ENCODE results near the gene KCTD10. TPM values are rescaled to one million over a fixed set of nuclear protein-coding genes. Genes with fewer than 3 reads are reported as not detected.
"Not testable (repeated sequence)": the region's sequence is repeated elsewhere in the genome, so short reads cannot be mapped to it uniquely, and the experiment has no call there.

Gene KCTD10
- polyA plus RNA-seq, 6 donors from 2014 or later = 15.6 to 19.8 (median 17.1) TPM

DNA sequence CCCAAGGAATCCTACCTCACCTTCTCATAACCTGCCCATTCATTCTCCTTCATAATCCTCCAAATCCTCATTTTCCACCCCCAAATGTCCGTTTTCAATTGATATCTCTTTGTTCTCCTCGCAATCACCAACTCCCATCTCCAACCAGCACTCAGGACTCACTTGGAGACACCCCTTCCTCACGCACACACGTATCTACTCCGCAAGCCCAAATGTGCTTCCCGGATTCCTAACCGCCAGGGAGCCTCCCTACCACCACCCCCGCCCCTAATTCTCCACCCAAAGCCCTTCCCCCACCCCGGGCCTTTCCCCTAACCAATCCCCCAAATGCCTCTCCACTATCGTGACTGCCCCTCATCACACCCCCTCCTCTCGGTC lies 304 bp downstream of the KCTD10 start:
- no peaks in the 10 kb centered on the region for H3K36me3 Mint-ChIP-seq
- H3K27me3 Mint-ChIP-seq = no peaks in the 10 kb centered on the region
- H3K9me3 Mint-ChIP-seq = no peaks in the 10 kb centered on the region
- peaks cover 29 to 53% (median 31%) of the 10 kb centered on the region in 3 donors for H3K4me1 Mint-ChIP-seq
- peak overlapping the region; percentile 96 to 99 (median 98) for H3K27ac Mint-ChIP-seq
- H3K4me3 Mint-ChIP-seq = peak overlapping the region; percentile 96 to 99 (median 97)
- DNase-seq (no peak), ATAC-seq (ENCODE audit: low read depth in 2 of 2) (no peak)

DNA sequence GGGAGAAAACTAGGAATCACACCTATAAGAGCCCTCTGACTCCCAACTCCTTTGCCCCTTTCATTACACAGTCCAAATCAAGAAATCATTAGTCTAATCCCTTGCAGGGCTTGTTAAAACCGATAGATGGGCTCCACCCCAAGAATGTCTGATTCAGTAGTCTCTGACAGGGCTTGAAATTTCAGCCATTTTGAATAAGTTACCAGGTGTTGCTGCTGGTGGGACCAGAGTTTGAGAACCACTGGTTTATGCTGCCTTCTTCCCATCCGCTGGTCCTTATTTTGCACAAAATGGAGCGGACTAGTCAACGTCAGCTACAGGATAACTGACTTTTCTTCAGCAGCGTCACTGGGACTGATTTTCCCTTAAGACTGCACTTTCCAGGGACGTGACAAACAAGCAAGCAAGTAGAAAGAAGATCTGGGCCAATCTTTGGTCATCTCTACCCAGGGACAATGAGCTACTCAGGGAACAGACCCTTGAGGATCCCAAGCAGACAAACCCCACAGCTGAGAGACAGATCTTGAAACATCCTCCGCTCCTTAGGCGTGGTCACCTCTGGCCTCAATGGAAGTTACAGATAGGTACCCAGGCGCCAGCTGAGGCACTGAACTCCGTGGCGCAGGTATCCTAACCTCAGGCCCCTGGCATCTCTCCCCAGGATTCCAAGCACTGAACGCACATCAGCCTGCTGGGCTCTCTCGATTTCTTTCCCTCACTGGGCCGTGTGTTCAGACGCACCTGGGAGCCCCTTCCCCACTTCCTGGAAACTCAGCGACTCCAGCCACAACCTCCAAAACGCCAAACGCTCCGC lies 900 bp downstream of the KCTD10 start:
- no peak for DNase-seq
- H3K4me1 Mint-ChIP-seq = peaks cover 29 to 53% (median 31%) of the 10 kb centered on the region in 3 donors
- peak overlapping the region; percentile 96 to 99 (median 97) for H3K4me3 Mint-ChIP-seq
- H3K27me3 Mint-ChIP-seq = no peaks in the 10 kb centered on the region
- H3K36me3 Mint-ChIP-seq = no peaks in the 10 kb centered on the region
- peak overlapping the region in 5 of 6 donors; percentile 58 to 99 (median 96) for H3K27ac Mint-ChIP-seq
- H3K9me3 Mint-ChIP-seq = no peaks in the 10 kb centered on the region
- ATAC-seq (ENCODE audit: low read depth in 2 of 2) = no peak

DNA sequence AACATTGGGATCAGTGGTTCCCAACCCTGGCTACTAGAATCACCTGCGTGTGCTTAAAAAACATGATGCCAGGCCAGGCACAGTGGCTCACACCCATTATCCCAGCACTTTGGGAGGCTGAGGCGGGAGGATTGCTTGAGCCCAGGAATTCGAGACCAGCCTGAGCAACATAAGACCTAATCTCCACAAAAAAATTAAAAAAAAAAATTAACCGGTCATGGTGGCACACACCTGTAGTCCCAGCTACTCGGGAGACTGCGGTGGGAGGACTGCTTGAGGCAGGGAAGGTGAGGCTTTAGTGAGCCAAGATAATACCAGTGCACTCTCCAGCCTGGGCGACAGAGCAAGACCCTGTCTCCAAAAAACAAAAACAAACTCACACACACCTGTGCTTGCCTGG lies 2.0 kb downstream of the KCTD10 start:
- Mint-ChIP-seq H3K4me1 (peaks cover 37 to 58% (median 40%) of the 10 kb centered on the region in 3 donors), H3K27me3 (no peaks in the 10 kb centered on the region), H3K36me3 (no peaks in the 10 kb centered on the region), H3K9me3 (no peaks in the 10 kb centered on the region), H3K27ac (peak overlapping the region in 1 of 6 donors; percentile 16), H3K4me3 (peak overlapping the region in 4 of 8 donors; percentile 15 to 97 (median 80))
- DNase-seq (no peak), ATAC-seq (ENCODE audit: low read depth in 2 of 2) (no peak)

DNA sequence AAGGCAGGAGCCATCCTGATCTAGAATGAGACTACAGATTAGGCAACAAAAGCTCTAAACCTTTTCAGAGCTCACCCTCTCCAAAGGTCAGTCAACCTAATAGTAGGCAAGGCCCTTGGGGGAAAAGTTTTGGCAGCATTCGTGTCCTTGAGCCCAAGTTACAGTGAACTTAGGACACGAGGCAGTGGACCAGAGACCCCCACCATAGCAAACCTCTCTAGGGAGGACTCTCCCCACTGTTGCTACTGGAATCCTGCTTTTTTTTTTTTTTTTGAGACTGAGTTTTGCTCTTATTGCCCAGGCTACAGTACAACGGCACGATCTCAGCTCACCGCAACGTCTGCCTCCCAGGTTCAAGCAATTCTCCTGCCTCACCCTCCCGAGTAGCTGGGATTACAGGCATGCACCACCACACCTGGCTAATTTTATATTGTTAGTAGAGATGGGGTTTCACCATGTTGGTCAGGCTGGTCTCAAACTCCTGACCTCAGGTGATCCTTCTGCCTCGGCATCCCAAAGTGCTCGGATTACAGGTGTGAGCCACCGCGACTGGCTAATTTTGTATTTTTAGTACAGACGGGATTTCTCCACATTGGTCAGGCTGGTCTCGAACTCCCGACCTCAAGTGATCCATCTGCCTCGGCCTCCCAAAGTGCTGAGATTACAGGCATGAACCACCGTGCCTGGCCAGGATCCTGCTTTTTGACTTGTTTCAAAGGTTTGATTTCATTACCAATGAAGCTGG lies 3.4 kb downstream of the KCTD10 start:
- not testable (repeated sequence) for DNase-seq; H3K36me3 Mint-ChIP-seq; H3K4me3 Mint-ChIP-seq; ATAC-seq (ENCODE audit: low read depth in 2 of 2); H3K27me3 Mint-ChIP-seq; H3K9me3 Mint-ChIP-seq; H3K27ac Mint-ChIP-seq
- peaks cover 34 to 50% (median 34%) of the 10 kb centered on the region in 3 donors for H3K4me1 Mint-ChIP-seq

DNA sequence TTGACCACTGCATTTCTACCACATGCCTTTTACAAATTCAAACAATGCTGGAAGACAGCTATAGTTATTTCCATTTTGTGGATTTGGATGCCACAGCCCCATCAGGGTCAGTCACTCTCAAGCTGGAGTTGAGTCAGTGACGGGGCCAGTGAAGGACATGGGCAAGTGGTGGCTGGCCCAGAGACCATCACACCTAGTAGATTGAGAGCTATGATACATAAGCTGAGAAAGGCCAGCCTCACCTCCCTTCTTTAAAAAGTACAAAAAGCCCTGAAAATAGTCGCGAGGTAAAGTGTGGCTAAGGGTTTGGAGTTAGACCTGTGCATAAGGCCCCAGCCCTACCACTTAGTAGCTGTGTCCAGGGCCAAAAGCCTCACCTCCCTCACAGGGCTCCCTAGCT lies 4.1 kb downstream of the KCTD10 start:
- Mint-ChIP-seq H3K27me3 (no peaks in the 10 kb centered on the region), H3K27ac (no peak overlapping the region), H3K36me3 (no peaks in the 10 kb centered on the region), H3K4me3 (no peak overlapping the region), H3K4me1 (peaks cover 33 to 48% (median 34%) of the 10 kb centered on the region in 3 donors), H3K9me3 (no peaks in the 10 kb centered on the region)
- ATAC-seq (ENCODE audit: low read depth in 2 of 2) = no peak
- DNase-seq = no peak

DNA sequence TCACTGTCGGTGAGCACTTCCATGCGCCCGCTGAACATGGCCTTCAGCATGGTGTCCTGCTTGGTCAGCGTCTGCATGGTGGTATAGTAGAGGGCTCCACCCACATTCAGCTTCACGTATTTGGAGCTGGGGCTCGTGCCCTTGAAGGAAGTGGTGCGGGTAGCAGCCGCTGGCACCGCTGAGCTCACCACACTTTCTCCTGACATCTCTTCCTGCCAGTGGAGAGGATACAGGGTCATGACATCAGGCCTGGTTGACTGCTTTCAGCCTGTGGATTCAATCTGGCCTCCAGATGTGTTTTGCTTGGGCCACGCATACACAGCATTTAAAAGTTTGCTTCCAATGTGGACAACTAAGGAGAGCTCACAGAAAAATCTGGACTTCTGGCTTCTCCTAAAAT lies 7.6 kb downstream of the KCTD10 start:
- no peak for ATAC-seq (ENCODE audit: low read depth in 2 of 2)
- H3K36me3 Mint-ChIP-seq = no peaks in the 10 kb centered on the region
- no peak for DNase-seq
- H3K4me1 Mint-ChIP-seq = peaks cover 19 to 30% (median 20%) of the 10 kb centered on the region in 3 donors
- no peak overlapping the region for H3K4me3 Mint-ChIP-seq
- H3K27me3 Mint-ChIP-seq = no peaks in the 10 kb centered on the region
- H3K9me3 Mint-ChIP-seq = no peaks in the 10 kb centered on the region
- H3K27ac Mint-ChIP-seq = no peak overlapping the region

DNA sequence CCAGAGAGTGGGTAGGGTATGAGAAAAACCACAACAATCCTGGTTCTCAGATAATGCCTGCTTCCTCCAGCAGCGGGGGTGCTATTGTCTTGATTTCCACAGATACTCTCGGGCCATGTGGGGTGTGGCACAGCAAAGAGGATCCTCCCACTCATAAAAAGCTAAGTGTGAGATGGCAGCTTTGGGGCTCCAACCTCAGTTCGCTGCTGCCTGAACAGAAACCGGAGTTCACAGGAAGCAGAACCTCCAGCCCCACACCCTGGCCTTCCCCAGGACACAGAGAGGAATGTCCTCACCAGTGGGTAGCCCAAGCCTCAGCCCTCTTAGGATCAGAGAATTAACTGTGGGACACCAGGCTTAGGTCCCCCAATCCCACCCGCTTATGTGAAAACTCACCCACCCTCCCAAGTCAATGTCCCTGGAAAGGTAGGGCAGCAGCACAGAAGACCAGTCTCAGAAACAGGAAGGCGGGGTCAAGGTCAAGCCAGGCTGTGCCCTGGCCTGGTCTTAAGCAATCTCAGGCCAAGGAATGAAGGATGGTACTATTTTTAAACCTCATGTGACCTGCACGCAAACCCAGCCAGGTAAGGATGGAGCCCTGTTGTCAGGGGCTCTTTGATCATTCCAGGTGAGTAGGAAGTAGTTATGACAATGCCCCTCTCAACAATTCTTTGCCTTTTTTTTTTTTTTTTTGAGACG lies 9.0 kb downstream of the KCTD10 start:
- H3K9me3 Mint-ChIP-seq = no peaks in the 10 kb centered on the region
- H3K4me3 Mint-ChIP-seq = no peak overlapping the region
- ATAC-seq (ENCODE audit: low read depth in 2 of 2) (no peak), DNase-seq (no peak)
- H3K27ac Mint-ChIP-seq = no peak overlapping the region
- H3K27me3 Mint-ChIP-seq = no peaks in the 10 kb centered on the region
- H3K4me1 Mint-ChIP-seq = peaks cover 29 to 41% (median 31%) of the 10 kb centered on the region in 3 donors
- no peaks in the 10 kb centered on the region for H3K36me3 Mint-ChIP-seq

DNA sequence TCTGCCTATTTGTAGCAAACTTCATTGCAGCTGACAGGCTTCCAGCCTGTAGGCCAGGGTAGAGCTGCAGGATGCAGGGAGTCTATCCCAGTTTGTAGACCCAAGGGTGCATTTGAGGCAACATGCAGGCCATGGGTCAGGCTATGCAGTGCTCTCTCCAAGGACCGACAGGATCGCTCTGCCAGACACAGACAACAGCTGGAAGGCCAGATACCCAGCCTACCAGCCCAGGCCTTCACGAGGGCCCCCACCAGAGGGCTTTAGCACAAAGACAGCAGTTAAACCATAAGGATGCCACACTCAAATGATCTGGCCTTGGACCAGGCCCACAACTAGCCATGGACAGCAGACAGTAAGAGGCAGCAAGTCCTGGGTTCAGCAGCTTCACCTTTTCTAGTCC lies 10.3 kb downstream of the KCTD10 start:
- DNase-seq (no peak), ATAC-seq (ENCODE audit: low read depth in 2 of 2) (no peak)
- no peaks in the 10 kb centered on the region for H3K27me3 Mint-ChIP-seq
- peaks cover 31 to 47% (median 41%) of the 10 kb centered on the region in 3 donors for H3K4me1 Mint-ChIP-seq
- H3K36me3 Mint-ChIP-seq = no peaks in the 10 kb centered on the region
- no peak overlapping the region for H3K27ac Mint-ChIP-seq
- H3K4me3 Mint-ChIP-seq = no peak overlapping the region
- H3K9me3 Mint-ChIP-seq = no peaks in the 10 kb centered on the region

DNA sequence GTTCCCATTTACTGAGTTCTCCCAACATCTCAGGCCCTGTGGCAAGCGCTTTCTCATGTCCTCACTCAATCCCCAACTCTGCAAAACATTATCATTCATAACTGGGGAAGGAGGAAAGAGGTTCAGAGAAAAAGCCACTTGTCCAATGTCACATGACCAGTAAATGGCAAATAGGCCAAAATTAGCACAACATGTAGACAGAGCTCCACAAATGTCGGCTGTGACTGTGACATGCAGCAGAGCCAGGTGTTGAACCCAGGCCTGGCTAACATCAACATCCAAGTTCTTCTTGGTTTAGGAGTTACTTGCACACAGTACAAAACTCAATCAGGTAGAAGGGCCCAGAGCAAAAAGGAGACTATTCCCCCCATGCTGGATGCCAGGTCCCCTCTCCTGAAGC lies 10.8 kb downstream of the KCTD10 start:
- Mint-ChIP-seq H3K4me1 (peaks cover 35 to 51% (median 46%) of the 10 kb centered on the region in 3 donors), H3K4me3 (no peak overlapping the region), H3K27me3 (no peaks in the 10 kb centered on the region), H3K27ac (peak overlapping the region in 1 of 6 donors; percentile 33), H3K36me3 (no peaks in the 10 kb centered on the region), H3K9me3 (no peaks in the 10 kb centered on the region)
- DNase-seq (no peak), ATAC-seq (ENCODE audit: low read depth in 2 of 2) (no peak)

DNA sequence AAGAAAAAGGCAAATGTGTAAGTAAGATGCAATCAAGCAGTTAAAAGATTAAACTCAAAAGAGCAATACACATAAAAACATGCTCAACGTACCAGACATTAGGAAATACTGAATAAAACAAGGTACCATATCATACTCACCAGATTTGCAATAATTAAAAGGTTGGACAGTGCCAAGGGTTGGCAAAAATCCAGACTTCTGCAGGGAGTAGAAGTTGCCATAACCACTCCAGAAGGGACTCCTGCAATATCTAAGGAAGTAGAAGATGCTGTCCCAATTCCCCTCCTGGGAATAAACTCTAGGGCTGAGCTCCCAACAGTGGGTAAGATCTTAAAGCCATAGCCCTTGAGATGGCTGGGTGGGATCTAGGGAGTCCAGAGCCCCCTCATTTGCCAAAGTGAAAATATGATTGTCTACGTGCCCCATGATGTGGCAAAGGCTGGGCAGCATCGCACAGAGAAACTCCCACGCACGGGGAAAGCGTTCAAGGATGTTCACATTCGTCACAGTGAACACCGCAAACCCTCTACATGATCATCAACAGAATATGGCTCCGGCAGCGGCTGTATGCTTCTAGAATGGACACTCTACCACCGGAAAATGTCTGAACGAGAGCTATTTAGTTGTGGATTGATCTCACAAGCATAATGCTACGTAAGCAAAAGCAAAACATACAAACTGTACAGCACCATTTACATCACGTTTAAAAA lies 12.3 kb downstream of the KCTD10 start:
- Mint-ChIP-seq H3K27me3 (no peaks in the 10 kb centered on the region), H3K9me3 (no peaks in the 10 kb centered on the region), H3K4me1 (peaks cover 29 to 51% (median 39%) of the 10 kb centered on the region in 3 donors), H3K27ac (peak overlapping the region in 1 of 6 donors; percentile 27), H3K36me3 (no peaks in the 10 kb centered on the region), H3K4me3 (no peak overlapping the region)
- ATAC-seq (ENCODE audit: low read depth in 2 of 2) (no peak), DNase-seq (no peak)

DNA sequence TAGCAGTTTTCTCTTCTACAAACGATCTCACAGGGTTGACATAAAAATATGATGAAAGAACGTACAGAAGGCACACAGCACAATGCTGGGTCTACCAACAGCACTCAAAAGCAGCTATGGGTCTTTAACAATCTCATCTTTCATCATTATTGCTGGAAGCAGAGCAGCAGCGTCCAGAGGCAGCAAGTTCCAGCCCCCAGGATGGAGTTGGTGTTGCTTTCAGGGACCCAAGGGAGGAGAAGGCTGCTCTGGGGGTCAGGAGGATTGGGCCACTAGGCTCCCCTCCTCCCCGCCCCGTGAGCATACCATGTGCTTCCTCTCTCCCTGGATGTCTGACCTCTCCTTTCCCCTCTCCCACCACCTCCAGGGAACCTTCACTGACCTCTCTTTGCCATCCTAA lies 13.3 kb downstream of the KCTD10 start:
- ATAC-seq (ENCODE audit: low read depth in 2 of 2) (no peak), DNase-seq (no peak)
- Mint-ChIP-seq H3K4me3 (no peak overlapping the region), H3K9me3 (no peaks in the 10 kb centered on the region), H3K27ac (peak overlapping the region in 3 of 6 donors; percentile 1 to 73 (median 12)), H3K4me1 (peaks cover 32 to 51% (median 41%) of the 10 kb centered on the region in 3 donors), H3K27me3 (no peaks in the 10 kb centered on the region), H3K36me3 (peaks cover 0 to 10% of the 10 kb centered on the region in 2 donors)

DNA sequence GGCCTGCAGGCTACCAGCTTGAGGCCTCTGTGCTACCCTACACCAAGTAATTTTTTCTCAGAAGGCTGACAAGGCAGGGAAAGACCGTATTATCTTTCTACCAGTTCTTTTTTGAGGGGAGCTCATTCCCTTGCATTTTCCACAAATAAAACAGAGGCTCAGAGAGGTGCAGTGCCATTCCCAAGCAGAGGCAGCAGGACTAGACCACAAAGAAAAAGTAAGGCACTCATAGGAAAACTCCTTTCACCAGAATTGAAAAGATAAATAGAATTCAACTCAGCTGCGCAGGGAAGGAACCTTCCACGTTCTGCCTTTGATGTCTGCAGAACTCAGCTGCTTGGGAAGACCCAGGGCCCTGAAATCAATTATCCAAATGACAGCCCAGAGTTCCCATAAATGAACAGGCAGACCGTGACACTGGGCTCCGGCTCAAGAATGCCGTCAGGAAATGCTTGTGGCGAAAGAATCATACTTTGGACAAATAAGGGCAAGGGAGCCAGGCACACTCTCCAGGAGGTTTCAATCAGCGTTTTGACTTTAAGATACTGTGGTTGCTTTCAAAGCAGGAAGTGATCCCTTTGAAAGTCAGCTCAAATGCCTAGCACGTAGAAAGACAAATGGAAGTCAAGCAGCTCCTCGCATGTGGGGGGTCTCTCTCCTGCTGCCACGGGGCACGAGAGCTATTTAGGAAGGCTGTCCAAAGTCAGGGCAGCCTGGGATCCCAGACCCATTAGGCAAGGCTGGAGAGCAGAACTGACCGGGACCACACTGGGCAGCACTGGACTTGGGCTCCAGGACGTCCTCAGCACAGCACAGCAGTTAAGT lies 14.0 kb downstream of the KCTD10 start:
- no peaks in the 10 kb centered on the region for H3K27me3 Mint-ChIP-seq
- peak overlapping the region in 4 of 6 donors; percentile 1 to 80 (median 24) for H3K27ac Mint-ChIP-seq
- no peaks in the 10 kb centered on the region for H3K9me3 Mint-ChIP-seq
- peaks cover 32 to 47% (median 45%) of the 10 kb centered on the region in 3 donors for H3K4me1 Mint-ChIP-seq
- DNase-seq (no peak), ATAC-seq (ENCODE audit: low read depth in 2 of 2) (no peak)
- peak overlapping the region in 1 of 8 donors; percentile 48 for H3K4me3 Mint-ChIP-seq
- H3K36me3 Mint-ChIP-seq = peaks cover under 1 to 16% of the 10 kb centered on the region in 2 donors

Data from naive B cell (primary cell).